ENCODE data around the gene GALM.
"Not testable (repeated sequence)": the region's sequence is repeated elsewhere in the genome, so short reads cannot be mapped to it uniquely, and the experiment has no call there.

GALM gene

DNA sequence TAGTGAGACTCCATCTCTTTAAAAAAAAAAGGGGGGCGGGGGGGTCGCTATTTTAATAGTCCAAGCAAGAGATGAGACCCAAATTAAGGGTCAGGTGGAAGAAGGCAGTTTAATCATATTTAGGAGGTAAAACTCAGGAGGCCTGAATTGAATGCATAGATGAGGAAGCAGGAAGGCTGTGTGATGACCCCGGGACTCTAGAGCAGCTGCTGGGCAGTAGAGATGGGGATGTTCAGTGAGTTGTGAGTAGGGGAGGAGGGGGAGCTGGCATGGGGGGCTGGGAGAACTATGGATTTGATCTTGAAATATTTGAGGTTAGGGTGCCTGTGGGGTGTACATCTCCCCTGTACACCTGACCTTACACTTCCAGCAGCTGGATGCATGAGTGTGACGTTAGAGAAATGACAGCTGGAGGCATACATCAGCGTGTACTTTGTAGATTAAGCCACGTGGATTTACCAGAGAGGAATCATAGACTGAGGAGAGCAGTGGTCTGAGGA, 41.0 kb downstream of the GALM start:
- Histone ChIP-seq H3K36me3 (ENCODE audit: low read length) (no peaks in the 10 kb centered on the region), H3K27ac (ENCODE audit: low read depth, low read length) (no peak overlapping the region), H3K9ac (ENCODE audit: low read length) (no peak overlapping the region), H3K9me2 (replicated peaks; ENCODE audit: insufficient read depth, low read length) (no peaks in the 10 kb centered on the region), H3K9me3 (ENCODE audit: insufficient read depth, low read length) (no peaks in the 10 kb centered on the region), H3K79me2 (ENCODE audit: insufficient read depth, low read length) (no peaks in the 10 kb centered on the region), H2AFZ (ENCODE audit: low read depth, low read length, severe bottlenecking) (no peak overlapping the region), H3K27me3 (ENCODE audit: low read length) (no peaks in the 10 kb centered on the region), H3K4me2 (ENCODE audit: low read depth, low read length, poor library complexity, severe bottlenecking) (no peak overlapping the region), H3K4me3 (ENCODE audit: insufficient read depth, low read length, poor library complexity, severe bottlenecking) (no peak overlapping the region), H4K20me1 (ENCODE audit: low read depth, low read length) (no peaks in the 10 kb centered on the region), H3F3A (ENCODE audit: insufficient read depth) (no peaks in the 10 kb centered on the region)
- no peak for TF ChIP-seq CTCF (IDR thresholded peaks at IDR 0.05; ENCODE audit: insufficient read depth, low read length, poor library complexity, severe bottlenecking)
- no peak for TF ChIP-seq EZH2phosphoT487 (conservative IDR thresholded peaks at IDR 0.05; ENCODE audit: low read length)

DNA sequence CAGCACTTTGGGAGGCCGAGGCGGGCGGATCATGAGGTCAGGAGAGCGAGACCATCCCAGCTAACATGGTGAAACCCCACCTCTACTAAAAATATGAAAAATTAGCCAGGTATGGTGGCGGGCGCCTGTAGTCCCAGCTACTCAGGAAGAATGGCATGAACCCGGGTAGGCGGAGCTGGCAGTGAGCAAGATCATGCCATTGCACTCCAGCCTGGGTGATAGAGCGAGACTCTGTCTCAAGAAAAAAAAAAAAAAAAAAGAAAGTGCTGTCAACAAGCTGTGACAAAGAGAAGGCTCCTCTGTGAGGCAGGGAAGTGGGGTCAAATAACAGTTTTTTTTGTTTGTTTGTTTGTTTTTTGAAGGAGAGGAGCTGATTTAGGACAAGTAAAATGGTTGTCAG, 42.6 kb downstream of the GALM start:
- H3K79me2 ChIP-seq (ENCODE audit: insufficient read depth, low read length); H2AFZ ChIP-seq (ENCODE audit: low read depth, low read length, severe bottlenecking); H3K4me2 ChIP-seq (ENCODE audit: low read depth, low read length, poor library complexity, severe bottlenecking): not testable (repeated sequence)

GRCh38 chr2:38708900-38709566, 43.1 kb downstream of the GALM start:
- no peaks in the 10 kb centered on the region for H4K20me1 ChIP-seq (ENCODE audit: low read depth, low read length)
- no peak overlapping the region for H3K9ac ChIP-seq (ENCODE audit: low read length)
- H3F3A ChIP-seq (ENCODE audit: insufficient read depth): no peaks in the 10 kb centered on the region
- no peaks in the 10 kb centered on the region for H3K9me2 ChIP-seq (replicated peaks; ENCODE audit: insufficient read depth, low read length)
- no peaks in the 10 kb centered on the region for H3K27me3 ChIP-seq (ENCODE audit: low read length)
- H3K4me2 ChIP-seq (ENCODE audit: low read depth, low read length, poor library complexity, severe bottlenecking): no peak overlapping the region
- no peaks in the 10 kb centered on the region for H3K9me3 ChIP-seq (ENCODE audit: insufficient read depth, low read length)
- H3K27ac ChIP-seq (ENCODE audit: low read depth, low read length): no peak overlapping the region
- H3K79me2 ChIP-seq (ENCODE audit: insufficient read depth, low read length): no peaks in the 10 kb centered on the region
- H3K4me3 ChIP-seq (ENCODE audit: insufficient read depth, low read length, poor library complexity, severe bottlenecking): no peak overlapping the region
- H3K36me3 ChIP-seq (ENCODE audit: low read length): no peaks in the 10 kb centered on the region
- H2AFZ ChIP-seq (ENCODE audit: low read depth, low read length, severe bottlenecking): no peak overlapping the region
- TF ChIP-seq CTCF (IDR thresholded peaks at IDR 0.05; ENCODE audit: insufficient read depth, low read length, poor library complexity, severe bottlenecking): no peak
- TF ChIP-seq EZH2phosphoT487 (conservative IDR thresholded peaks at IDR 0.05; ENCODE audit: low read length): no peak

More for the DNA sequence above, 42.6 kb downstream of the GALM start:
- not testable (repeated sequence) for H4K20me1 ChIP-seq (ENCODE audit: low read depth, low read length); H3K4me3 ChIP-seq (ENCODE audit: insufficient read depth, low read length, poor library complexity, severe bottlenecking); H3F3A ChIP-seq (ENCODE audit: insufficient read depth); H3K27ac ChIP-seq (ENCODE audit: low read depth, low read length); H3K9me3 ChIP-seq (ENCODE audit: insufficient read depth, low read length); H3K27me3 ChIP-seq (ENCODE audit: low read length); H3K9ac ChIP-seq (ENCODE audit: low read length); H3K9me2 ChIP-seq (replicated peaks; ENCODE audit: insufficient read depth, low read length); H3K36me3 ChIP-seq (ENCODE audit: low read length)

DNA sequence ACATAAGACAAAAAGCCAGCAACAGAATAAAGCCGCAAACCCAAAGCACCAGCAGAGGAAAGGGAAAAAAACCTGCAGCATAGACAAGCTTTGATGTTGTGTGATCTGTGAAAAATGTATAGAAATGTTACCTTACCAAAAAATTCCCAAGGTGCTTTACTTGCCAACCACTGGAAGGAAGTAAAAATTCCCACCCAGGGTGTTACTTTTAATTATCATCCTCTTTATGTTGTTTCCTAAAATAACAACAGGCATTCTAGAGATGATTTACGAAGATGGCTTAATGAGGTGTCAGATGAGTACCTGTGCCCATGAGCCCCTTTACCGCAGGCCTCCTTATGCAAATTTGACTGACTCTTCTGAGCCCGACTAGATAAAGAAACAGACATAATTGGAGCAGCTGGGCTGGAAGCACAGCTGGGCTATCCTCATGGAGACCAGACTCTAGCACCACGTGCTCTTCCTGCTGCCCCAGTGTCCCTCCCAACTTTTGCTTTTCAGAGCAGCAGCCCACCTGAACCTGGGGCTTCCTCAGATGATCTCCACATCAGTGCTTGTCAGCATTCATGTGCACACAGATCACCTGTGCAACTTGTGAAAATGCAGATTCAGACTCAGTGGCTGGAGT, 43.8 kb downstream of the GALM start:
- no peaks in the 10 kb centered on the region for H3K27me3 ChIP-seq (ENCODE audit: low read length)
- H3K36me3 ChIP-seq (ENCODE audit: low read length): no peaks in the 10 kb centered on the region
- H3K9ac ChIP-seq (ENCODE audit: low read length): no peak overlapping the region
- no peaks in the 10 kb centered on the region for H3K9me2 ChIP-seq (replicated peaks; ENCODE audit: insufficient read depth, low read length)
- H3K27ac ChIP-seq (ENCODE audit: low read depth, low read length): no peak overlapping the region
- TF ChIP-seq EZH2phosphoT487 (conservative IDR thresholded peaks at IDR 0.05; ENCODE audit: low read length): no peak
- no peak for TF ChIP-seq CTCF (IDR thresholded peaks at IDR 0.05; ENCODE audit: insufficient read depth, low read length, poor library complexity, severe bottlenecking)
- no peaks in the 10 kb centered on the region for H4K20me1 ChIP-seq (ENCODE audit: low read depth, low read length)
- H3K4me3 ChIP-seq (ENCODE audit: insufficient read depth, low read length, poor library complexity, severe bottlenecking): no peak overlapping the region
- no peaks in the 10 kb centered on the region for H3K9me3 ChIP-seq (ENCODE audit: insufficient read depth, low read length)
- no peak overlapping the region for H3K4me2 ChIP-seq (ENCODE audit: low read depth, low read length, poor library complexity, severe bottlenecking)
- H3K79me2 ChIP-seq (ENCODE audit: insufficient read depth, low read length): no peaks in the 10 kb centered on the region
- no peak overlapping the region for H2AFZ ChIP-seq (ENCODE audit: low read depth, low read length, severe bottlenecking)
- H3F3A ChIP-seq (ENCODE audit: insufficient read depth): no peaks in the 10 kb centered on the region

All from SU-DHL-6 (cell line).